Upper lobe of left lung (tissue), 6 donors: ENCODE data around the gene INPP5J. TPM values are rescaled to one million over a fixed set of nuclear protein-coding genes. Genes with fewer than 3 reads are reported as not detected.
A peak's percentile ranks its signal among the peaks of the same experiment; 100 is the strongest.

ENCODE experiments used
- ATAC-seq, 2 donors: fragments of 200-7000 bp; cut with Tn5 transposase; one replicate each; pipeline ENCODE4 v1.9.1; 2022; ENCODE audit warnings: mild to moderate bottlenecking in 2 of 2, moderate library complexity in 2 of 2; ENCODE audit not compliant: low FRiP score in 2 of 2
- DNase-seq, 2 donors: peaks; one replicate each; pipeline ENCODE4 v3.0.0-alpha.2; 2019 to 2020
- H3K27ac ChIP-seq, 4 donors: fragments of 200-600 bp; sonication (generic); one replicate each; pipeline ENCODE4 v1.5.1; 2016 to 2019
- H3K27me3 ChIP-seq, 4 donors: fragments of 200-600 bp; sonication (generic); one replicate each; pipeline ENCODE4 v1.5.1; 2017 to 2019
- H3K36me3 ChIP-seq, 4 donors: fragments of 200-600 bp; sonication (generic); one replicate each; pipeline ENCODE4 v1.5.1; 2016 to 2019
- H3K4me1 ChIP-seq, 4 donors: fragments of 200-600 bp; sonication (generic); one replicate each; pipeline ENCODE4 v1.5.1; 2018 to 2019
- H3K4me3 ChIP-seq, 4 donors: fragments of 200-600 bp; sonication (generic); one replicate each; pipeline ENCODE4 v1.5.1; 2017 to 2019; ENCODE audit warnings: mild to moderate bottlenecking in 2 of 4, moderate library complexity in 1 of 4
- H3K9me3 ChIP-seq, 4 donors: fragments of 200-600 bp; sonication (generic); one replicate each; pipeline ENCODE4 v1.5.1; 2018 to 2019
- EP300 ChIP-seq, 4 donors: sonication (generic); formaldehyde crosslinking; IDR thresholded peaks; one replicate each; pipeline ENCODE4 v1.5.1; 2017; ENCODE audit warnings: antibody characterized with exemption in 4 of 4, control low read depth in 2 of 4
- POLR2A ChIP-seq, 4 donors: fragments of 450-650 bp; IDR thresholded peaks; one replicate each; pipeline ENCODE4 v1.5.1; 2016 to 2017; ENCODE audit warnings: antibody characterized with exemption in 4 of 4, mild to moderate bottlenecking in 2 of 4
- POLR2AphosphoS5 ChIP-seq, 2 donors: sonication (generic); formaldehyde crosslinking; IDR thresholded peaks; one replicate each; pipeline ENCODE4 v1.5.1; 2017; ENCODE audit warnings: antibody characterized with exemption in 2 of 2
- WGBS, 2 donors: methylation state at CpG; one replicate each; pipeline ENCODE4 v1.1.5; 2017 to 2018; 5-methylcytosine and 5-hydroxymethylcytosine counted together
- total RNA-seq, 6 donors: library from RNA; depleted of rRNA in 4 of 6; stranded (reverse); fragments of >200 nt in 4 of 6; gene quantifications; one replicate each; pipeline versions ENCODE4 v1.1.0 to v1.2.1, GENCODE V29; 2016 to 2021
- TF ChIP-seq, protein P1 (sequence below), 6 experiments: fragments of 450-650 bp in 4 of 6; fragments of 200-600 bp in 2 of 6; sonication (generic) in 2 of 6; IDR thresholded peaks; one replicate each; pipeline ENCODE4 v1.5.1; 2016 to 2019; ENCODE audit warnings: antibody characterized with exemption in 6 of 6
- donor health status: DM: no; HTN: no; CAD: no; lungs with moderate emphysema.
- donor health status: DM: no; HTN: yes; CAD: no; lungs with severe emphysema.

INPP5J gene
- total RNA-seq, 6 donors from 2014 or later: 3.0 to 28.3 (median 6.2) TPM

DNA sequence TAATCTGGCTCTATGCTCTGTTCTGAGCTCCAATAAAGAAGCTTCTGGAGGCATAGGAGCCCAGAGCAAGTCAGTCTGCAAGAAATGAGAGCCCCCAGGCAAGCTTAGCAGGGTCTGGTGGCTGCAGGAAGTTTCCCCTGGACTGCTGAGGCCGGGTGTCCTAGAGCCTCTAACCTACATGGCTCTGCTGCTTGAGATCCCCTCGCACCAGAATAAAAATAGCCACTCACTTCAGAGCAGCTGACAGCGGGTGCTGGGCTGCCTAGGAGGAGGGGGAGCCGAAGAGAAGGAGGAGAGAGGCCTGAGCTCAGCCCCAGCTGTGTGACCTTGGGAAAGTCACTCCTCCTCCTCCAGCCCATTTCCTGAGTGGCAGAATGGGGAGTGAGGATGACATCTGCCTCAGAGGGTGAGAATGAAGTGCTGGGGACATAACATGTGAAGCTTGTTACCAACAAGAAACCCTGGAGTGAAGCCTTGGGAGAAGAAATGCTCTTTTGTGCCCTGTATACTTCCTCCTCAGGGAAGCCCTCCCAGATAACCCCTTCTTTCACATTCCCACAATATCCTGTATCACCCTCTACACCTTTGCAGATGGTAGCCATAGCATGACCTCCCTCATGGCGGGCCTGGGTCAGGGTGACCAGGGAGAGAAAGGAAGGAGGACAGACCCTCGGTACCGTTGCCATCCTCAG, 3.6 kb upstream of the INPP5J start:
- no peak for TF ChIP-seq EP300 (IDR thresholded peaks at IDR 0.05)
- TF ChIP-seq, protein P1, sequence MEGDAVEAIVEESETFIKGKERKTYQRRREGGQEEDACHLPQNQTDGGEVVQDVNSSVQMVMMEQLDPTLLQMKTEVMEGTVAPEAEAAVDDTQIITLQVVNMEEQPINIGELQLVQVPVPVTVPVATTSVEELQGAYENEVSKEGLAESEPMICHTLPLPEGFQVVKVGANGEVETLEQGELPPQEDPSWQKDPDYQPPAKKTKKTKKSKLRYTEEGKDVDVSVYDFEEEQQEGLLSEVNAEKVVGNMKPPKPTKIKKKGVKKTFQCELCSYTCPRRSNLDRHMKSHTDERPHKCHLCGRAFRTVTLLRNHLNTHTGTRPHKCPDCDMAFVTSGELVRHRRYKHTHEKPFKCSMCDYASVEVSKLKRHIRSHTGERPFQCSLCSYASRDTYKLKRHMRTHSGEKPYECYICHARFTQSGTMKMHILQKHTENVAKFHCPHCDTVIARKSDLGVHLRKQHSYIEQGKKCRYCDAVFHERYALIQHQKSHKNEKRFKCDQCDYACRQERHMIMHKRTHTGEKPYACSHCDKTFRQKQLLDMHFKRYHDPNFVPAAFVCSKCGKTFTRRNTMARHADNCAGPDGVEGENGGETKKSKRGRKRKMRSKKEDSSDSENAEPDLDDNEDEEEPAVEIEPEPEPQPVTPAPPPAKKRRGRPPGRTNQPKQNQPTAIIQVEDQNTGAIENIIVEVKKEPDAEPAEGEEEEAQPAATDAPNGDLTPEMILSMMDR (IDR thresholded peaks at IDR 0.05): no peak
- TF ChIP-seq POLR2A (IDR thresholded peaks at IDR 0.05): no peak
- TF ChIP-seq POLR2AphosphoS5 (IDR thresholded peaks at IDR 0.05): no peak
- no peak overlapping the region for H3K27ac ChIP-seq
- no peaks in the 10 kb centered on the region for H3K36me3 ChIP-seq
- DNase-seq (no peak), ATAC-seq (no peak)
- no peaks in the 10 kb centered on the region for H3K9me3 ChIP-seq
- 67 to 81% methylated on average over 7 of the region's 7 CpGs for WGBS, 2 donors
- peaks cover 6 to 16% (median 10%) of the 10 kb centered on the region in 4 donors for H3K4me1 ChIP-seq
- H3K27me3 ChIP-seq: no peaks in the 10 kb centered on the region
- no peak overlapping the region for H3K4me3 ChIP-seq

DNA sequence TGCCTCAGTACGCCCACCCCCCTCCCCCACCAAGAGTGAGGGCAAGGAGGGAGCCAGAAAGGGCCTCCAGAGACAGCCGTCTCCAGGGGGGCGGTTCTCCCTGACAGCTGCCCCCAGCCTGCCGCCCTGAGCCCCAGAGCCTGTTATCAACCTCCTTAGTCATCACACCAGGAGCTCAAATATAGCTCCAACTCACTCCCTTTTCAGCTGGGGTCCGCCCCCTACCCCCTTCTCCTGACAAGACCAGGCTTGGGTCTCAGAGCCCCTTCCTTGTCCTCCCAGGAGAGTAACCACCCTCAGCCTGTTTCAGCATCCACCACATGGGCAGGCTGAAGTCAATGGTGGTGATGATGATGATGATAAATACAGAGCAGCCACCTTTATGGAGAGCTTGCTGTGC, 2.5 kb upstream of the INPP5J start:
- Histone ChIP-seq H3K4me1 (peaks cover 6 to 16% (median 10%) of the 10 kb centered on the region in 4 donors), H3K27ac (no peak overlapping the region), H3K27me3 (no peaks in the 10 kb centered on the region), H3K9me3 (no peaks in the 10 kb centered on the region), H3K4me3 (no peak overlapping the region), H3K36me3 (no peaks in the 10 kb centered on the region)
- no peak for DNase-seq
- 85 to 94% methylated on average over 2 to 5 of the region's 5 CpGs for WGBS, 2 donors
- ATAC-seq: no peak
- TF ChIP-seq POLR2AphosphoS5 (IDR thresholded peaks at IDR 0.05) (no peak), POLR2A (IDR thresholded peaks at IDR 0.05) (no peak), EP300 (IDR thresholded peaks at IDR 0.05) (no peak)
- TF ChIP-seq, protein P1 (IDR thresholded peaks at IDR 0.05): no peak

DNA sequence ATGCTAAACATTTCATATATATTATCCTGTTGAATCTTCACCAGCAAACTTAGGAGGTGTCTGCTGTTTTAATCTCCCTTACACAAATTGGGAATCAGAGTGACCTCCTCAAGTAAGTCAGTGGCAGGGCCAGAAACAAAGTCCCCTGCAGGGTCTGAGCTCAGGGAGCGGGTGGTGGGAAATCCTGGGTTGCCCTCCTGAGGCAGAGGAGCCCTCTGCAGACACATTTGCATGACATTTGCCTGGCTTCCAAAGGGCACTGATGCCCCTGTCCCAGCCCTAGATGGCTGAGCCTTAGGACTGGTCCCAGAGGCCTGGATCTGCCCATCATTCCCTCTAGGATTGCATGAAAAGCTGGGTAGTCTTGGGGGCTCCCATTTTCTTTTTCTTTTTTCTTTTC, 2.1 kb upstream of the INPP5J start:
- TF ChIP-seq, protein P1 (IDR thresholded peaks at IDR 0.05): no peak
- no peak for TF ChIP-seq POLR2AphosphoS5 (IDR thresholded peaks at IDR 0.05)
- TF ChIP-seq EP300 (IDR thresholded peaks at IDR 0.05): no peak
- no peak for TF ChIP-seq POLR2A (IDR thresholded peaks at IDR 0.05)
- Histone ChIP-seq H3K4me3 (no peak overlapping the region), H3K27me3 (no peaks in the 10 kb centered on the region), H3K36me3 (no peaks in the 10 kb centered on the region), H3K27ac (no peak overlapping the region), H3K9me3 (no peaks in the 10 kb centered on the region), H3K4me1 (peaks cover 6 to 16% (median 10%) of the 10 kb centered on the region in 4 donors)
- ATAC-seq (no peak), DNase-seq (no peak)
- 92 to 100% methylated on average over 1 of the region's 1 CpG for WGBS, 2 donors

DNA sequence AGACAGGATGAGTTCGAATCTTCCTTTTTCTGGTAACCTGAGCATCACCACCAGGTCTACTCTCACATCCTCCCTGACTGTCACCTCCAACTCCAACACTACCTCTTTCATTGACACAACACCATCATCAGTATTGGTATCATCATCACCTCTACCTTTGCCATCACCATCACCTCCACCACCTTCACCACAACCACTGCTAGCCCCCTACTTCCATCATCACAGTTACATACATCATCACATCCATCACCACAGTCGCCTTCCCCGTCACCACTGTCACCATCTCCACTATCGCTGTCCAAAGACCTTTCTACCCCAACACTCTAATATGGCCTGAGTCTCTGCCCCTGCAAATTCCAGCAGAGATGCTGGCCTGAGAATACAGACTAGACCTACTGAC, 1.4 kb upstream of the INPP5J start:
- H3K27ac ChIP-seq: no peak overlapping the region
- no peaks in the 10 kb centered on the region for H3K9me3 ChIP-seq
- H3K36me3 ChIP-seq: no peaks in the 10 kb centered on the region
- H3K27me3 ChIP-seq: no peaks in the 10 kb centered on the region
- no peak overlapping the region for H3K4me3 ChIP-seq
- H3K4me1 ChIP-seq: peaks cover 6 to 16% (median 10%) of the 10 kb centered on the region in 4 donors
- 98 to 99% methylated on average over 4 of the region's 4 CpGs for whole genome bisulfite sequencing, 2 donors
- TF ChIP-seq, protein P1 (IDR thresholded peaks at IDR 0.05): no peak
- no peak for TF ChIP-seq POLR2A (IDR thresholded peaks at IDR 0.05)
- TF ChIP-seq POLR2AphosphoS5 (IDR thresholded peaks at IDR 0.05): no peak
- no peak for TF ChIP-seq EP300 (IDR thresholded peaks at IDR 0.05)
- ATAC-seq (no peak), DNase-seq (no peak)

DNA sequence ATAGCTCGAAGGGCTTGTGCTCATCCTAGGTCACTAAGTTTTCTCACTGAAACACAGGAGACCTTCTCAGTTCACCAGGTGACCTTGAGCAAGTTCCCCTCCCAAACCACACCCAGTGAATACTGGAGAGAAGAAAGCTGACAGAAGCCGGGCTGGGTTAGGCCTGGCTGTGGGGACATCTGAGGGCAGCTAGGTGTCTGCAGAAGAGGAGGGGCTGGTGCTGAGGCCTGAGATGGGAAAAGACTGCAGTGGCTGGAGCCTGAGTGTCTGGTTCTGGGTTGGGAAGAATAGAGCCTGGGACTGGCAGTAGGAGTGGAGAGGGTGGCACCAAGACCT, 602 bp upstream of the INPP5J start:
- TF ChIP-seq, protein P1 (IDR thresholded peaks at IDR 0.05): no peak
- TF ChIP-seq POLR2AphosphoS5 (IDR thresholded peaks at IDR 0.05) (no peak), EP300 (IDR thresholded peaks at IDR 0.05) (no peak), POLR2A (IDR thresholded peaks at IDR 0.05) (no peak)
- Histone ChIP-seq H3K27me3 (no peaks in the 10 kb centered on the region), H3K36me3 (no peaks in the 10 kb centered on the region), H3K27ac (peak overlapping the region in 2 of 4 donors; percentile 63 to 66), H3K9me3 (no peaks in the 10 kb centered on the region), H3K4me1 (peaks cover 6 to 16% (median 11%) of the 10 kb centered on the region in 4 donors), H3K4me3 (no peak overlapping the region)
- WGBS, 2 donors: 66 to 83% methylated on average over 2 of the region's 2 CpGs
- DNase-seq (no peak), ATAC-seq (no peak)
